Measurements from ENCODE around the gene WDR70.
"Not testable (repeated sequence)": the region's sequence is repeated elsewhere in the genome, so short reads cannot be mapped to it uniquely, and the experiment has no call there.

Gene WDR70

DNA sequence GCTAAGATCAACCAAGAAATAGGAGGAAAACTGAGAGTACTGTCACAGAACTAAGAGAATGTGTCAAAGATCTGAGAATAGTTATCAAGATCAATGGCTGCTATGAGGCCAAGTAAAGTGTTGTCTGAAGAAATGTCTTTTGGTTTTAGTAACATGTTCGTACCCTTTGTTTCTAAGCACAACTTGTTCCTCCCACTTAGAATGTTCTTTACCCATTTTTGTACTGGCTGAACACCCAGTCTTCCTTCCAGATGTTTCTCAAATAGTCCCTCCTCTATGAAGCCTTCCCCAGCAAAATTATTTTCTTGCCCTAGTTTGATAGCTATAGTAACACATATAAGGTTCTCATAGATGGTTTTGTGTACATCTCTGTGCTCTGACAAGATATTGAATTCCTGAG is 191.5 kb downstream of the WDR70 start:
- DNase-seq (ENCODE audit: low spot score): no peak

GRCh38 chr5:37571985-37572384 is 192.9 kb downstream of the WDR70 start:
- no peak for DNase-seq (ENCODE audit: low spot score)

- DNase-seq (ENCODE audit: low spot score): no peak
These were observed 196.7 kb downstream of the WDR70 start for GRCh38 chr5:37575541-37576489.

- DNase-seq (ENCODE audit: low spot score): no peak
These were observed 197.4 kb downstream of the WDR70 start for GRCh38 chr5:37576552-37576951.

- no peak for DNase-seq (ENCODE audit: low spot score)
These were observed 199.1 kb downstream of the WDR70 start for GRCh38 chr5:37578176-37578575.

- DNase-seq (ENCODE audit: low spot score): no peak
These were observed 201.0 kb downstream of the WDR70 start for GRCh38 chr5:37580106-37580505.

- DNase-seq (ENCODE audit: low spot score): no peak
These were observed 203.1 kb downstream of the WDR70 start for GRCh38 chr5:37582202-37582601.

DNA sequence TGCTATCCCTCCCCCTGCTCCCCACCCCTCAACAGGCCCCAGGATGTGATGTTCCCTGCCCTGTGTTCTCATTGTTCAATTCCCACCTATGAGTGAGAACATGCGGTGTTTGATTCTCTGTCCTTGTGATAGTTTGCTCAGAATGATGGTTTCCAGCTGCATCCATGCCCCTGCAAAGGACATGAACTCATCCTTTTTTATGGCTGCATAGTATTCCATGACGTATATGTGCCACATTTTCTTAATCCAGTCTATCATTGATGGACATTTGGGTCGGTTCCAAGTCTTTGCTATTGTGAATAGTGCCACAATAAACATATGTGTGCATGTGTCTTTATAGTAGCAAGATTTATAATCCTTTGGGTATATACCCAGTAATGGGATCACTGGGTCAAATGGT is 214.2 kb downstream of the WDR70 start:
- DNase-seq (ENCODE audit: low spot score): not testable (repeated sequence)

- DNase-seq (ENCODE audit: low spot score): not testable (repeated sequence)
These were observed 215.7 kb downstream of the WDR70 start for GRCh38 chr5:37594864-37595263.

GRCh38 chr5:37598733-37599132 is 219.6 kb downstream of the WDR70 start:
- DNase-seq (ENCODE audit: low spot score): no peak

GRCh38 chr5:37601163-37601562 is 222.0 kb downstream of the WDR70 start:
- no peak for DNase-seq (ENCODE audit: low spot score)

- no peak for DNase-seq (ENCODE audit: low spot score)
These were observed 224.0 kb downstream of the WDR70 start for GRCh38 chr5:37603072-37603471.

- no peak for DNase-seq (ENCODE audit: low spot score)
These were observed 225.2 kb downstream of the WDR70 start for GRCh38 chr5:37604290-37604689.

GRCh38 chr5:37606148-37606547 is 227.0 kb downstream of the WDR70 start:
- no peak for DNase-seq (ENCODE audit: low spot score)

GRCh38 chr5:37606632-37607248 is 227.6 kb downstream of the WDR70 start:
- no peak for DNase-seq (ENCODE audit: low spot score)

DNA sequence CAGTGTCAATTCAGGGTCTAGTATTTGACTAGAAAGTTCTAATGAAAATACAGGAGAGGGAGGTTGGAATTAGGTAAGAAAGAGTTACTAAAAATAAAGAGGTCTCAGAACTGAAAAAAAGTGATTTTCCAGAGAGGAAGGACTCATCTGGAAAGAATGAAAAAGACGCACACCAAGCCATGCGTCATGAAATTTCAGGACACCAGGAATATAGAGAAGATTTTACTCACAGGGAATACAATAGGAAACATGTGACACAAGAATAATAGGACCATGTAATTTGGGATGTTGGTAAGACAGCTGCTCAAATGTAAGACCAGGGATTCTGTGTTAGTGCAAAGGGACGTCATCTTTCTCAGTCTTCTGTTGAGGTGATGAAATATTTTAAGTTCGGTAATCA is 236.1 kb downstream of the WDR70 start:
- DNase-seq (ENCODE audit: low spot score): no peak

- no peak for DNase-seq (ENCODE audit: low spot score)
These were observed 240.2 kb downstream of the WDR70 start for GRCh38 chr5:37619353-37619752.

DNA sequence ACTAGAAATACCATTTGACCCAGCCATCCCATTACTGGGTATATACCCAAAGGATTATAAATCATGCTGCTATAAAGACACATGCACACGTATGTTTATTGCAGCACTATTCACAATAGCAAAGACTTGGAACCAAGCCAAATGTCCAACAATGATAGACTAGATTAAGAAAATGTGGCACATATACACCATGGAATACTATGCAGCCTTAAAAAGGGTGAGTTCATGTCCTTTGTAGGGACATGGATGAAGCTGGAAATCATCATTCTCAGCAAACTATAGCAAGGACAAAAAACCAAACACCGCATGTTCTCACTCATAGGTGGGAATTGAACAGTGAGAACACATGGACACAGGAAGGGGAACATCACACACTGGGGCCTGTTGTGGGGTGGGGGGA is 243.2 kb downstream of the WDR70 start:
- not testable (repeated sequence) for DNase-seq (ENCODE audit: low spot score)

GRCh38 chr5:37626266-37626665 is 247.1 kb downstream of the WDR70 start:
- DNase-seq (ENCODE audit: low spot score): no peak

GRCh38 chr5:37628876-37629275 is 249.8 kb downstream of the WDR70 start:
- DNase-seq (ENCODE audit: low spot score): no peak

GRCh38 chr5:37631939-37632338 is 252.8 kb downstream of the WDR70 start:
- DNase-seq (ENCODE audit: low spot score): no peak

- no peak for DNase-seq (ENCODE audit: low spot score)
These were observed 258.2 kb downstream of the WDR70 start for GRCh38 chr5:37637165-37637845.

DNA sequence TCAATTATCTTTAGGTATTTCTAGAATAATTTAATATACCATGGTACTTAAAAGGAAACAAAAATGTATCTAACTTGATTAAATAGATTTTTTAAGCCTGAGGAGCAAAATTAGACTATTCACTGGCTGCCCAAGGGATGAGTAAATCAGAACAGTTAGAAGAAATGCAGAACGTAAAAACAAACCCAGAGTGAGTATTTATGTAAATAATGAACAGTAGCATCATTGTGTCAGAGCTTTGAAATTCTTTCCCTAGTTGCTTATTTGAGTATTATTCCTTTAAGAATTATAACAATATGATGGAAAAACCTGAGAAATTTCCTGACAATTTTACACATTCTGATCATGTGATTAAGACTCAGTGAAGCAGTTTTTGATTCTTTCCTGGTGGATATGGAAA is 259.8 kb downstream of the WDR70 start:
- no peak for DNase-seq (ENCODE audit: low spot score)

All from LoVo (cell line).